ENCODE results near the gene KBTBD8.

GRCh38 chr3:66980791-66981190 lies 17.3 kb upstream of the KBTBD8 start:
- no peak for TF ChIP-seq POLR2A (IDR thresholded peaks at IDR 0.05; ENCODE audit: low read depth, low read length)
- TF ChIP-seq POU2F2 (IDR thresholded peaks at IDR 0.05; ENCODE audit: low read depth, low read length) = no peak
